ENCODE measurements around the gene PARD6G. TPM values are rescaled to one million over a fixed set of nuclear protein-coding genes. Genes with fewer than 3 reads are reported as not detected.

Gene PARD6G
- total and polyA plus RNA-seq, 2 of the 13 experiments (the other 11 are each of a cell fraction or from before 2014, with no cell fraction given), result 3.6 to 7.4 TPM

DNA sequence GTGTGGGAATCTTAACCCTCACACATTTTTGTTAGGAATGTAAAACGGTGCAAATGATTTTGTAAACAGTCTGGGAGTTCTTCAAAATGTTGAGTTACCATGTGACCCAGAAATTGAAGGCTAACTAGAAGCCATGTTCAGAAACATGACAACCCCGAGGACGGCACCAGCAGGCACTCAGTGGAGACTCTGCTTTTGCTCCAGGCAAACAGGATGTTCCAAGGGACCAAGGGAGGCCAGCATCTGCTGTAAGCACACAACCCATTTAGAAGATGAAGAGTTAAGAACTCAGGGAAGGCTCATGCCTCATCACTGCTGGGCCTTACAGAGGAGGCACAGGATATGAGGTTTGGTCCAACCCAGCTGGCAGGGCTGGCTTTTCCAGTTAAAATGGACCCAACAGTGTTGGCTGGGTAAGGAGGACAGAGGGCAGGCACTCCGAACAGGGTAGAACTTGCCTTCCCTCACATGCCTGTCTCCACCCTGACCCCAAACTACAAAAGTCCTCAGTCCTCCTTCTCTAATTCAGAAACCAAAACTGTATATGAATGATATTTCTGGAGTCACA is 23.6 kb downstream of the PARD6G start:
- no peaks in the 10 kb centered on the region for H4K20me1 ChIP-seq (ENCODE audit: insufficient read depth, low read length)
- DNase-seq (ENCODE audit: low spot score), result no peak
- no peak overlapping the region for H3K9ac ChIP-seq (ENCODE audit: insufficient read depth, low read depth, low read length)
- no peaks in the 10 kb centered on the region for H3K9me3 ChIP-seq (ENCODE audit: low read length)
- H2AFZ ChIP-seq (ENCODE audit: low read length), result no peak overlapping the region
- TF ChIP-seq FOXK2 (IDR thresholded peaks at IDR 0.05), result no peak
- TF ChIP-seq JUNB (CRISPR knock-in tag; IDR thresholded peaks at IDR 0.05; ENCODE audit: borderline replicate concordance), result no peak
- no peak for TF ChIP-seq CCAR2 (optimal IDR thresholded peaks at IDR 0.05; ENCODE audit: low read depth, low read length)
- TF ChIP-seq, protein P1, sequence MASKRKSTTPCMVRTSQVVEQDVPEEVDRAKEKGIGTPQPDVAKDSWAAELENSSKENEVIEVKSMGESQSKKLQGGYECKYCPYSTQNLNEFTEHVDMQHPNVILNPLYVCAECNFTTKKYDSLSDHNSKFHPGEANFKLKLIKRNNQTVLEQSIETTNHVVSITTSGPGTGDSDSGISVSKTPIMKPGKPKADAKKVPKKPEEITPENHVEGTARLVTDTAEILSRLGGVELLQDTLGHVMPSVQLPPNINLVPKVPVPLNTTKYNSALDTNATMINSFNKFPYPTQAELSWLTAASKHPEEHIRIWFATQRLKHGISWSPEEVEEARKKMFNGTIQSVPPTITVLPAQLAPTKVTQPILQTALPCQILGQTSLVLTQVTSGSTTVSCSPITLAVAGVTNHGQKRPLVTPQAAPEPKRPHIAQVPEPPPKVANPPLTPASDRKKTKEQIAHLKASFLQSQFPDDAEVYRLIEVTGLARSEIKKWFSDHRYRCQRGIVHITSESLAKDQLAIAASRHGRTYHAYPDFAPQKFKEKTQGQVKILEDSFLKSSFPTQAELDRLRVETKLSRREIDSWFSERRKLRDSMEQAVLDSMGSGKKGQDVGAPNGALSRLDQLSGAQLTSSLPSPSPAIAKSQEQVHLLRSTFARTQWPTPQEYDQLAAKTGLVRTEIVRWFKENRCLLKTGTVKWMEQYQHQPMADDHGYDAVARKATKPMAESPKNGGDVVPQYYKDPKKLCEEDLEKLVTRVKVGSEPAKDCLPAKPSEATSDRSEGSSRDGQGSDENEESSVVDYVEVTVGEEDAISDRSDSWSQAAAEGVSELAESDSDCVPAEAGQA (IDR thresholded peaks at IDR 0.05; ENCODE audit: low read depth), result no peak
- TF ChIP-seq, protein P1 (CRISPR knock-in tag; IDR thresholded peaks at IDR 0.05; ENCODE audit: borderline replicate concordance), result no peak
- no peak for TF ChIP-seq CENPBD1 (CRISPR knock-in tag; IDR thresholded peaks at IDR 0.05; ENCODE audit: borderline replicate concordance, low read depth)
- TF ChIP-seq, protein P2, sequence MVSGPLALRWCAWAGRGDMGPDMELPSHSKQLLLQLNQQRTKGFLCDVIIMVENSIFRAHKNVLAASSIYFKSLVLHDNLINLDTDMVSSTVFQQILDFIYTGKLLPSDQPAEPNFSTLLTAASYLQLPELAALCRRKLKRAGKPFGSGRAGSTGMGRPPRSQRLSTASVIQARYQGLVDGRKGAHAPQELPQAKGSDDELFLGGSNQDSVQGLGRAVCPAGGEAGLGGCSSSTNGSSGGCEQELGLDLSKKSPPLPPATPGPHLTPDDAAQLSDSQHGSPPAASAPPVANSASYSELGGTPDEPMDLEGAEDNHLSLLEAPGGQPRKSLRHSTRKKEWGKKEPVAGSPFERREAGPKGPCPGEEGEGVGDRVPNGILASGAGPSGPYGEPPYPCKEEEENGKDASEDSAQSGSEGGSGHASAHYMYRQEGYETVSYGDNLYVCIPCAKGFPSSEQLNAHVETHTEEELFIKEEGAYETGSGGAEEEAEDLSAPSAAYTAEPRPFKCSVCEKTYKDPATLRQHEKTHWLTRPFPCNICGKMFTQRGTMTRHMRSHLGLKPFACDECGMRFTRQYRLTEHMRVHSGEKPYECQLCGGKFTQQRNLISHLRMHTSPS (CRISPR knock-in tag; IDR thresholded peaks at IDR 0.05; ENCODE audit: low read depth), result no peak
- no peak for TF ChIP-seq ZNF274 (CRISPR knock-in tag; IDR thresholded peaks at IDR 0.05)
- TF ChIP-seq, protein P3, sequence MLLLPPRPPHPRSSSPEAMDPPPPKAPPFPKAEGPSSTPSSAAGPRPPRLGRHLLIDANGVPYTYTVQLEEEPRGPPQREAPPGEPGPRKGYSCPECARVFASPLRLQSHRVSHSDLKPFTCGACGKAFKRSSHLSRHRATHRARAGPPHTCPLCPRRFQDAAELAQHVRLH (CRISPR knock-in tag; IDR thresholded peaks at IDR 0.05; ENCODE audit: borderline replicate concordance, low read depth), result no peak
- TF ChIP-seq, protein P4, sequence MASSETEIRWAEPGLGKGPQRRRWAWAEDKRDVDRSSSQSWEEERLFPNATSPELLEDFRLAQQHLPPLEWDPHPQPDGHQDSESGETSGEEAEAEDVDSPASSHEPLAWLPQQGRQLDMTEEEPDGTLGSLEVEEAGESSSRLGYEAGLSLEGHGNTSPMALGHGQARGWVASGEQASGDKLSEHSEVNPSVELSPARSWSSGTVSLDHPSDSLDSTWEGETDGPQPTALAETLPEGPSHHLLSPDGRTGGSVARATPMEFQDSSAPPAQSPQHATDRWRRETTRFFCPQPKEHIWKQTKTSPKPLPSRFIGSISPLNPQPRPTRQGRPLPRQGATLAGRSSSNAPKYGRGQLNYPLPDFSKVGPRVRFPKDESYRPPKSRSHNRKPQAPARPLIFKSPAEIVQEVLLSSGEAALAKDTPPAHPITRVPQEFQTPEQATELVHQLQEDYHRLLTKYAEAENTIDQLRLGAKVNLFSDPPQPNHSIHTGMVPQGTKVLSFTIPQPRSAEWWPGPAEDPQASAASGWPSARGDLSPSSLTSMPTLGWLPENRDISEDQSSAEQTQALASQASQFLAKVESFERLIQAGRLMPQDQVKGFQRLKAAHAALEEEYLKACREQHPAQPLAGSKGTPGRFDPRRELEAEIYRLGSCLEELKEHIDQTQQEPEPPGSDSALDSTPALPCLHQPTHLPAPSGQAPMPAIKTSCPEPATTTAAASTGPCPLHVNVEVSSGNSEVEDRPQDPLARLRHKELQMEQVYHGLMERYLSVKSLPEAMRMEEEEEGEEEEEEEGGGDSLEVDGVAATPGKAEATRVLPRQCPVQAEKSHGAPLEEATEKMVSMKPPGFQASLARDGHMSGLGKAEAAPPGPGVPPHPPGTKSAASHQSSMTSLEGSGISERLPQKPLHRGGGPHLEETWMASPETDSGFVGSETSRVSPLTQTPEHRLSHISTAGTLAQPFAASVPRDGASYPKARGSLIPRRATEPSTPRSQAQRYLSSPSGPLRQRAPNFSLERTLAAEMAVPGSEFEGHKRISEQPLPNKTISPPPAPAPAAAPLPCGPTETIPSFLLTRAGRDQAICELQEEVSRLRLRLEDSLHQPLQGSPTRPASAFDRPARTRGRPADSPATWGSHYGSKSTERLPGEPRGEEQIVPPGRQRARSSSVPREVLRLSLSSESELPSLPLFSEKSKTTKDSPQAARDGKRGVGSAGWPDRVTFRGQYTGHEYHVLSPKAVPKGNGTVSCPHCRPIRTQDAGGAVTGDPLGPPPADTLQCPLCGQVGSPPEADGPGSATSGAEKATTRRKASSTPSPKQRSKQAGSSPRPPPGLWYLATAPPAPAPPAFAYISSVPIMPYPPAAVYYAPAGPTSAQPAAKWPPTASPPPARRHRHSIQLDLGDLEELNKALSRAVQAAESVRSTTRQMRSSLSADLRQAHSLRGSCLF (CRISPR knock-in tag; IDR thresholded peaks at IDR 0.05; ENCODE audit: borderline replicate concordance), result no peak
- no peak for FAIRE-seq
- BruUV-seq (replicated peaks), result no TSS peak
- CTCF ChIA-PET (ENCODE audit: low intra/inter-chr PET ratio, low total read pairs), result no interaction called here
- H3K27me3 ChIP-seq (ENCODE audit: control insufficient read depth in 1 of 2, insufficient read depth in 2 of 2, low read length in 2 of 2), result no peaks in the 10 kb centered on the region
- H3K27ac ChIP-seq (ENCODE audit: extremely low read length, insufficient read depth, low read length), result no peak overlapping the region
- no peak overlapping the region for H3K4me2 ChIP-seq (ENCODE audit: low read depth, low read length)
- POLR2A ChIA-PET, result no interaction called here
- H3K36me3 ChIP-seq (replicated peaks in 1 of 2; ENCODE audit: control insufficient read depth in 1 of 2, insufficient read depth in 2 of 2, low read length in 2 of 2), result no peaks in the 10 kb centered on the region
- intact Hi-C loops (cut with micrococcal nuclease; ENCODE audit: unreplicated experiment), result no loop called here
- in situ Hi-C loops (cut with HindIII; ENCODE audit: extremely low pct_ligation_motif_present, low pct_unique_long_range_greater_than_20kb), result no loop called here
- WGBS (ENCODE audit: low lambda C conversion rate), result 77% methylated on average over 4 of the region's 4 CpGs
- no peak for ATAC-seq
- H3K4me1 ChIP-seq (ENCODE audit: insufficient read depth, low read length), result peaks cover 16% of the 10 kb centered on the region
- no peak overlapping the region for H3K4me3 ChIP-seq (replicated peaks in 1 of 3; ENCODE audit: insufficient read depth in 1 of 3, low read depth in 2 of 3, low read length in 3 of 3)
- H3K79me2 ChIP-seq (ENCODE audit: insufficient read depth, low read length), result no peaks in the 10 kb centered on the region

Measured in HepG2 (cell line).